Measurements from ENCODE around the gene LYRM4. TPM values are rescaled to one million over a fixed set of nuclear protein-coding genes. Genes with fewer than 3 reads are reported as not detected.

LYRM4 gene
- total RNA-seq, 1 experiment from 2014 or later: 36.5 TPM

DNA sequence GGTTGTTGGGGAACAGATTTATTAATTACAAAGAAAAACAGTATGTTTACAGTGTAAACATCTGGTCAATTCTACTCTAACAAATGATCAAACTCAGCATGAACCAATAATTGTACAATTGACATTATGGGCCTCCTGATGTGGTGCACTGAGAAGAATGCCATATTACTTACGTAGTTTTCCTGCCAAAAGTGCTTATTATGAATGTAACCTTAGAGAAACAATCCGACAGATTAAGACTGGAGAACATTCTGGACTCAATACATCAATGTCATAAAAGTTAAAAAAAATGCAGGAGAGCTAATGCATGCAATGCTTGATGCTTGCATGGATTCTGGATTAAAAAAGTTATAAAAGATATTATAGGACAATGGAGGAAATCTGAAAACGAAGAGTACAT, 69.0 kb downstream of the LYRM4 start:
- Histone ChIP-seq H3K36me3 (no peaks in the 10 kb centered on the region), H3K27me3 (no peaks in the 10 kb centered on the region), H3K4me1 (no peaks in the 10 kb centered on the region; the same call in 1 of the 2 replicates), H3K27ac (no peak overlapping the region), H3K4me3 (no peak overlapping the region), H3K9me3 (replicated peaks) (no peaks in the 10 kb centered on the region)
- no peak for DNase-seq

DNA sequence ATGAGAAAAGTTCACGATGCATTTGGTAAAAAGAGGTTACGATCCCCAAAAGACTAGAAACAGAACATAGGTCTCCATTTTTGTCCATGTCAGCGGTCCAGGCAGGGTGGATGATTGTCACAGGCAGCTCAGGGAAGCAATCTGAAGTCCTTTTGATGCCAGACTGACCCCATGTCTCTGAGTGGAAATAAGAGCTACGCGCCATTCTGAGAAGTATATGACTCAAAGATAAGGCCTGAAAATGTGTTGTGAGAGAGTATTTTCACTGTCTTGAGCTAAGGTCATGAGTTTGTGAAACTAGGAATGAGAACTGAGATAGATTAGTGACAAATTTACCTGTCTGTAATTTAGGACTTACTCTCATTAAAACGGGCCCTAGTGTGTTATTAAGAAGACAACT, 69.5 kb downstream of the LYRM4 start:
- H3K27ac ChIP-seq: no peak overlapping the region
- DNase-seq: no peak
- H3K27me3 ChIP-seq: no peaks in the 10 kb centered on the region
- H3K4me1 ChIP-seq: no peaks in the 10 kb centered on the region; the same call in 1 of the 2 replicates
- H3K4me3 ChIP-seq: no peak overlapping the region
- H3K9me3 ChIP-seq (replicated peaks): no peaks in the 10 kb centered on the region
- no peaks in the 10 kb centered on the region for H3K36me3 ChIP-seq

DNA sequence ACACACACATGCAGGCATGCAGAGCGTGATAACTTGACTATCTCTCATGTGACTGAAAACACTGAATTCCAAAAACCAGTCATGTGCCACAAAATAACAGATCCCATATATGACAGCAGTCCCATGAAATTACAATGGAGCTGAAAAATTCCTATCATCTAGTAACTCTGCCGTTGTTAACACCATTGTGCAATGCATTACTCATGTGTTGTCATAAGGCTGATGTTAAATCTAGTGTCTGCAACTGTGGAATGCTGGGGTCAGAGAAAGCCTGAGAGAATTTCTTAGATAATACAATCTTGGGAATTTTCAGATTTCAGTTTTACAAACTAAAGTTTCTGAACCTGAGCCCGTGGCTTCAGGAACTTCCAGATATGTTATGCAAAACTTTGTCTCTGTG, 70.2 kb downstream of the LYRM4 start:
- DNase-seq: no peak
- Histone ChIP-seq H3K36me3 (no peaks in the 10 kb centered on the region), H3K9me3 (replicated peaks) (no peaks in the 10 kb centered on the region), H3K27me3 (no peaks in the 10 kb centered on the region), H3K27ac (no peak overlapping the region), H3K4me1 (no peaks in the 10 kb centered on the region; the same call in 1 of the 2 replicates), H3K4me3 (no peak overlapping the region)

DNA sequence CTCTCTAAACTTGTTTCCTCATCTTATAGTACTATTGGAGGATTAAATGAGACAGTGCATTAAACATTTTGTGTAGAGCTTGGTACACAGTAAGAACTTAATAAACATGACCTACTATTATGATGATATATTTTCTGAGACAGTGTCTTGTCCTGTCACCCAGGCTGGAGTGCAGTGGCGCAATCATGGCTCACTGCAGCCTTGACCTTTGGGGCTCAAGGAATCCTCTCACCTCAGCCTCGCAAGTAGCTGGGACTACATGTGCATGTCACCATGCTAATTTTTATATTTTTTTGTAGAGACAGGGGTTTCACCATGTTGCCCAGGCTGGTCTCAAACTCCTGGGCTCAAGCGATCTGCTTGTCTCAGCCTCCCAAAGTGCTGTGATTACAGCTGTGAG, 72.1 kb downstream of the LYRM4 start:
- no peaks in the 10 kb centered on the region for H3K36me3 ChIP-seq
- H3K4me3 ChIP-seq: no peak overlapping the region
- DNase-seq: no peak
- no peak overlapping the region for H3K27ac ChIP-seq
- no peaks in the 10 kb centered on the region for H3K9me3 ChIP-seq (replicated peaks)
- no peaks in the 10 kb centered on the region; the same call in 1 of the 2 replicates for H3K4me1 ChIP-seq
- H3K27me3 ChIP-seq: no peaks in the 10 kb centered on the region

DNA sequence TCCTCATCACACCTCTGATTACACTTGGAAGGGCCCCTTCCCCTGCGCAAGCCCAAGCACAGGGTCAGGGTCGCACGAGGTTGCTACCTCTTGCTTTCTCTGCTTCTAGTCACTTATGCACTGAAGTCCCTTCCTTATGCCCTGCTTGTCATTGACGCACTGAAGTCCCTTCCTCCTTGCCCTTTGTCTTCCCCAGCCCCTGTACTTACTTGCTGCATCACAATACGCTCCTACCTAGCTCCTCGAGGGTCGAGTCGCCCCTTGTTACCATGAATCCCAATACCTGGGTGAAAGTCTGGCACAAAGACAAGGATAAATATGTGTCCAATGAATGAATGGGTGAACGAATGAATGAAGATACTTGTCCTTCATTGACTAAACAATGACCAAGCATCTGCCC, 75.9 kb downstream of the LYRM4 start:
- no peak overlapping the region for H3K27ac ChIP-seq
- no peaks in the 10 kb centered on the region for H3K36me3 ChIP-seq
- H3K4me1 ChIP-seq: no peaks in the 10 kb centered on the region
- H3K4me3 ChIP-seq: no peak overlapping the region
- DNase-seq: no peak
- H3K27me3 ChIP-seq: no peaks in the 10 kb centered on the region
- no peaks in the 10 kb centered on the region for H3K9me3 ChIP-seq (replicated peaks)

DNA sequence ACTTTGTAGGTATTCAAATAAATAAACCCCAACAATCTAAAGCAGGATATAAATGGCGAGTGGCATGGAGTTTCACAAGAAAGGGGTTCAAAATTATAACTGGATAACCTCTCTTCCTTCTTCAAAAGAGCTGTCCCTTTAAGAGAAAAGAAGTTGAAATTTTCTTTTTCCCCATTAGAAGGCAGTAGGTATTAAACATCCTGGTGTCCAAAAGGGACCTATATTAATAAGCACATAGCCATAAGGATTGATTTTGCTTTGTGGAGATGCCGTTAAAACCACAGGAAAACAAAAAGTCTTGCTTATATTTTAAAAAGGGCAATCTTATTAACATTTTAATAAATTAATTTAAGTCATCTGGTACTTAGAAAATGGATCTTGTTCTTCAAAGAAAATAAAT, 76.5 kb downstream of the LYRM4 start:
- no peaks in the 10 kb centered on the region for H3K27me3 ChIP-seq
- no peaks in the 10 kb centered on the region for H3K36me3 ChIP-seq
- no peak for DNase-seq
- H3K9me3 ChIP-seq (replicated peaks): no peaks in the 10 kb centered on the region
- H3K4me1 ChIP-seq: no peaks in the 10 kb centered on the region
- no peak overlapping the region for H3K4me3 ChIP-seq
- H3K27ac ChIP-seq: no peak overlapping the region

DNA sequence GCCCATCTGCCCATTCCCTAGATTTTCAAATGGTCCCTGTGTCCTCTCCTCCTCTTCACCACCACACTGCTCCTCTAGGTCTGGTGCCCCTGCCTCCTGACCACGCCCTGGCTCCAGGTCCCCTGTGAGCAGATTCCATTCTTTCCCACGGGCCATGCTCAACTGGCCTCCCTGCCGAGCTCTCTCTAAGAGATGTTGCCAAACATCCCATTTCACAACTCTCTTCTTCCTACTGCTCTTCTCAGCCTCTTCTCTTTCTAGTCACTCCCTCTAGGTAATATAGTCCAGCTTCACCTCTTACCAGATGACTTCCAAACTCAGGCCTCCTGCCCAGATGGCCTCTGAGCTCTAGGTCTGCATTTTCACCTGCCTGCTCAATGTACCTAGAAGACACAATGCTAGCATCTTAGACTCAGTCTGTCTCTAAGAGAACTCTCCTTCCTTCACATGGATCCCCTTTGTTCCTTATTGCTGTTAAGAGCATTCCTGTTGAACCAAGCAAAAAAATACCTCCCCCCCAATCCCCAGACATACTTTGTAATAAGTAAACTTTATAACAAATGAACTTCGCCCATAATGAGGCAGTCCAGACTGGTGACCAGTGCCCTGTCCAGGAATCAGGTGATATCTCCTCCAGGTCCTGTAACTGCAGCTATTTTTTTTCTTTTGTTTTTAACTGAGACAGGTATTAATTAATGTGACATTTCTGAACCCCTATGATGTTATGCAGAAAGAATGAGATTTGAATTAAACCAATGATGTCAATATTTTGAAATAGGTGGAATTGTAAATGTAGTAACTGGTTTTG, 79.0 kb downstream of the LYRM4 start:
- Histone ChIP-seq H3K27me3 (no peaks in the 10 kb centered on the region), H3K4me3 (no peak overlapping the region), H3K36me3 (no peaks in the 10 kb centered on the region), H3K9me3 (replicated peaks) (no peaks in the 10 kb centered on the region), H3K4me1 (no peaks in the 10 kb centered on the region), H3K27ac (no peak overlapping the region)
- DNase-seq: no peak

DNA sequence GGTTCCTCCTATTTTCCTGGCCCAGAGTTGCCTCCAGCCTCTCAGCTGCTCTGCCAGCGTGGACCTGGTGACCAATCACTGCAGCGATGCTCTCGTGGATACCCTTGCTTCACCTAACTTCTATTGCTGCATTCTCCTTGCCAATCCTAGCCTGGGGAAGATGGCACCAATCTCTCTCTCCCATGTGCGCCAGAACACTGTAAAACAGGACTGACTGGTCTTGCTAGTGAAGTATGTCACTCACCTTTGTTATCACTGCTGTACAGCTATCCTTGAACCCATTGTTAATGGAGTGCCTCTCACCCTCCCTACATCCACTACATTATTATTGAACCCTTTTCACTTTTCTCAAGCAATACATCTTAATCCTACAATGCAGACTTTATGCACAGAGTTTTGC, 80.1 kb downstream of the LYRM4 start:
- H3K27ac ChIP-seq: no peak overlapping the region
- H3K4me3 ChIP-seq: no peak overlapping the region
- no peaks in the 10 kb centered on the region for H3K36me3 ChIP-seq
- no peaks in the 10 kb centered on the region for H3K4me1 ChIP-seq
- no peaks in the 10 kb centered on the region for H3K27me3 ChIP-seq
- H3K9me3 ChIP-seq (replicated peaks): no peaks in the 10 kb centered on the region
- no peak for DNase-seq

DNA sequence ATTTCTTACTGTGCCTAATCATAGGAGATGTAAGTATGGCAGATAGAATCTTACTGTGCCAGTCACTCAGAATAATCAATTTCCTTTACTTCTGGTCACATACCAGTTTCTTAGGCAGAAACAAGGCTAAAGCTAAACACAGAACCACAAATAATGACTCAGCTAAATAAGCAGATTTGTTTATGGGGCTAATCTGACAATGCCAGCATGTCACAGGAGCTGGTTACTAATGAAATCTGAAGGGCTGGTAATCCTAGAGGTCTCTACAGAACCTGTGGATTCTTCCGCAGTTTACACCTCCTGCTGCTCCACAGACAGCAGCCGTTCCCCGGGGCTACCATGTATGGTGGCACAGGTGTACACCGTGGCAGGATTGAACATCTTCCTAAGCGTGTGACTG, 80.8 kb downstream of the LYRM4 start:
- Histone ChIP-seq H3K27ac (no peak overlapping the region), H3K4me3 (no peak overlapping the region), H3K36me3 (no peaks in the 10 kb centered on the region), H3K27me3 (no peaks in the 10 kb centered on the region), H3K9me3 (replicated peaks) (no peaks in the 10 kb centered on the region), H3K4me1 (no peaks in the 10 kb centered on the region; the same call in 1 of the 2 replicates)
- DNase-seq: no peak

DNA sequence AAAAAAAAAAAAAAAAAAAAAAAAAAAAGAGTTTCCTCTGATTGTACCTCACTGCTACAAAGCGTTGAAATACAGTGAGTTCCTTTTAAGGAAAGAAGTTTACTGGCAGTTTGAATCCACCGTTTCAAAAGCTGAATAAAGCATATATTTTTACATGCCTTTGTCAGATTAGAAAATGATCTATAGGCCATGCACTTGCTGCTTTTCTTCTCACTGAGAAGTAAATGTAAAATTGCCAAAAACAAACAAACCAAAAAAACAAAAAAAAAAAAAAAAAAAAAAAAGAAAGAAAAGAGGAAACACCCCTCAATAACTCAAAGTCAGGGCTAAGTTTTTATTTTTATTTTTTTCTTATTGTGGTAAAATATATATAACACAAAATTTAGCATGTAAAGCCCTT, 81.9 kb downstream of the LYRM4 start:
- no peaks in the 10 kb centered on the region for H3K36me3 ChIP-seq
- no peaks in the 10 kb centered on the region for H3K27me3 ChIP-seq
- no peaks in the 10 kb centered on the region for H3K9me3 ChIP-seq (replicated peaks)
- H3K4me3 ChIP-seq: no peak overlapping the region
- H3K27ac ChIP-seq: no peak overlapping the region
- no peak for DNase-seq
- peaks cover 6% of the 10 kb centered on the region for H3K4me1 ChIP-seq

DNA sequence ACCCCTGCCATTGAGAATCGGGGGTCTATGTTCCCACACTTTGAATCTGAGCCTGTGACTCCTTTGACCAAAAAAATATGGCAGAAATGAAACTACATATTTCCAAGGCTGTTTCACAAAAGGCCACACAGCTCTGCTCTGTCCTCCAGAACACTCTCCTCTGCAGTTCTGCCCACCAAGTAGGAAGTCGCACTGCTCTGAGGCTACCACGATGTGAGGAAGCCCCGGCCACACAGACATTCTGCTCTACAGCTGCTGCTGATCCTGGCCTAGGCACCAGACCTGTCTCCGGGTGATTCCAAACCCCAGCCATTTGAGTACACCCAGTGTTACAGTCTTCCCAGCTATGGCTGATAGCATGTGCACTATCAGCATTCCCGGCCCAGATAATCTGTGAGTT, 85.1 kb downstream of the LYRM4 start:
- H3K27me3 ChIP-seq: no peaks in the 10 kb centered on the region
- no peak for DNase-seq
- H3K9me3 ChIP-seq (replicated peaks): no peaks in the 10 kb centered on the region
- H3K27ac ChIP-seq: no peak overlapping the region
- no peaks in the 10 kb centered on the region for H3K36me3 ChIP-seq
- no peak overlapping the region for H3K4me3 ChIP-seq
- peaks cover 6% of the 10 kb centered on the region for H3K4me1 ChIP-seq

DNA sequence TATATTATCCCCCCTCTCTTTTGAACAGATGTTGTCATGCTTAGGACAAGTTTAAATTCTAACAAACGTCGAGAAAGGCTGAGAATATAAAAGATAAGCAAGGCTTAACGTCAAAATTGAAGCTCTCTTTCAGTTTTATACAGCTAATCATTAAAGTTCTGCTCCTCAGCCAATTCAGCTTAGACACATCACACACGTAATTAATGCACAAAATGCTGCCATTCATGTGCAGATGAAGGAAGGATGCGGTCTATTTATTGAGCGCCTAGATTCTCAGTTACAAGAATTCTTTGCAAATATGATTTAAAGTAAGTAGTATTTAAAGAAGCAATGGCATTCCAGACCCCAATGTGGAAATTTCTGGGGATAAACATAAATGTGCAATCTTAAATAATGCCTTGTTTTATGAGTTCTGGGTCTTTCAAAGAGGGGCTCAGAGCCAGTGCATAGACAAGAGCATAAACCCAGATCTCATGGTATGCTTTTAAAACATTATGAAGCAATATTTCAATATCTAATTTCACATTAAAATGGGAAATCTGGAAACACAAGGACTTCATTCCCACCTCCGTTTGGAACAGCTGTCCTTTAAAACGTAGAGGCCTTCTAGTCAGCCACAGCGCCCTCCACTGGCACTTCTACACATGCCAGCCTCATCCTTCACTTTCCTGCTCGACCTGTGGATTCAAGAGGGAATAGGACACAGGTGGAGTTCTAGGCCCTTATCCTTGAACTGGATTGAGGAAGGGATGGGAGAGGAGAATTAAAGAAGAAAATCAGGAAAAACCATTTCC, 85.8 kb downstream of the LYRM4 start:
- no peak overlapping the region for H3K27ac ChIP-seq
- H3K4me3 ChIP-seq: no peak overlapping the region
- peak in 1 of 2 experiments; percentile 28 for DNase-seq
- H3K36me3 ChIP-seq: no peaks in the 10 kb centered on the region
- no peaks in the 10 kb centered on the region for H3K9me3 ChIP-seq (replicated peaks)
- H3K27me3 ChIP-seq: no peaks in the 10 kb centered on the region
- H3K4me1 ChIP-seq: peaks cover 6% of the 10 kb centered on the region

DNA sequence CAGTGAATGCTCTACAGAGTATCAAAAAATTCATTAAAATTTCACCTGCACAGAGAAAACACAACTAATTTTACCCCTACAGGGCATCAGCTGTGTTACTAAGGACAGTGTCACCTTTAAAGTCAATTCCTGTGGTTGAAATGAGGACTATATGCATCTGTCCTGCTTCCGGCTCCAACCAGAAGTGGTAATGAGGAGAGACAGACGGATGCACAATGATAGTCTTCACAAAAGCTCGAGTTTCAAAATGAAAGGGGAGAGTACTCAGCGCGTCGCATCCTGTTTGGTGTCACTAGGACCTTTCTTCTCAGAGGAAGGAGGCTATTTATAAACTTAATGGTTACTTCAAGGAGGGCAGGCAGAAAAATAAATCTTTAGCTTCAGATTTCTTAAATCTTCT, 86.5 kb downstream of the LYRM4 start:
- DNase-seq: peak in 1 of 2 experiments; percentile 32
- no peaks in the 10 kb centered on the region for H3K36me3 ChIP-seq
- no peak overlapping the region for H3K4me3 ChIP-seq
- no peaks in the 10 kb centered on the region for H3K9me3 ChIP-seq (replicated peaks)
- H3K4me1 ChIP-seq: peaks cover 6% of the 10 kb centered on the region
- no peak overlapping the region for H3K27ac ChIP-seq
- no peaks in the 10 kb centered on the region for H3K27me3 ChIP-seq

DNA sequence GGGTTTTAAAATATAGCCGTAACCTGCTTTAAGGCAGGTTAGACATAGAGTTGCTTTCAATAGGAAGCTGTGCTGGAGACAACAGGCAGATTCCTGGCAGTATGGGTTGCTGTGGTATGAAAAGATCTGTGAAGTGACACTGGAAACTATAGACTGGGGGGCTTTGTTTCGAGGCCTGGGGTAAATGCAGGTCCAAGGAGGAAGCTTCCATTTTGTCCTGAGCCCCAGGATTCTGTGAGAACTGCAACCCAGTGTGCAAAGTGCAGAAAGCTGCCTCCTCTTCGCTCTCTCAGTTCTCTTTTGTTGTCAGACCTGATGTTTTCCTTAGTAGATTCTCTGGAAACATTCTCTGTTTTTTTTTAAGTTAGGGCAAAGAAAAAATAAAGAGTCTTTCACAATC, 86.9 kb downstream of the LYRM4 start:
- DNase-seq: no peak
- Histone ChIP-seq H3K4me3 (no peak overlapping the region), H3K27ac (no peak overlapping the region), H3K4me1 (peaks cover 6% of the 10 kb centered on the region), H3K27me3 (no peaks in the 10 kb centered on the region), H3K36me3 (no peaks in the 10 kb centered on the region), H3K9me3 (replicated peaks) (no peaks in the 10 kb centered on the region)

DNA sequence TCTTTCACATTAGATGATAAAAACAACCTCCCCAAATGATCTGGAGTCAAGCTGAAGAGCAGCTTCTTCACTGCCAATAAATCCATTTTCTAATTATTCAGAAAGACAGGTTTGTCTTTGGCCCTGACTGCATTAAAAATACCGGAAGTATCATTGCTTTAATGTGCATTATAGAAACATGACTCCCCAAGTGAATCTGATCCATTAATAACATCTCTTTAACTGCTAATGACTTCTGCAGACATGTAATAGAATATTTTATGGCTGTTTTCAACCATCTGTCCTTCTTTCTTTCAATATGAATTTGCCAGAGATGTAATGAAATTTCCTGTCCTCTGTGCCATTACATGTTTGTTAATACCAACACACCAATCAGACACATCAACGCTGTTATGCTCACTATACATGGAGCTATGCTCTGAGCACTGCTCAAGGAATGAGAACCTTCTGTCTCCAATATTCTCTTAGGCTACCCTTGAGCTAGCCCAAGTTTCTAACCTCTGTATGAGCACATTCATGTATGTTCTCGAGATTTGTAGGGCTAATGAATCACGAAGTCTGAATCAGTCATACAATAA, 87.8 kb downstream of the LYRM4 start:
- no peak for DNase-seq
- H3K9me3 ChIP-seq (replicated peaks): no peaks in the 10 kb centered on the region

More for the DNA sequence above, 87.8 kb downstream of the LYRM4 start:
- no peak overlapping the region for H3K4me3 ChIP-seq
- H3K27me3 ChIP-seq: no peaks in the 10 kb centered on the region
- no peaks in the 10 kb centered on the region for H3K36me3 ChIP-seq
- H3K4me1 ChIP-seq: peaks cover 6% of the 10 kb centered on the region
- H3K27ac ChIP-seq: no peak overlapping the region
